Endothelial cell of umbilical vein (primary cell): ENCODE results near the gene DUSP10. TPM values are rescaled to one million over a fixed set of nuclear protein-coding genes. Genes with fewer than 3 reads are reported as not detected.

Experiments
- BruUV-seq: library from RNA; stranded (reverse); fragments of 400-500 nt; replicated peaks from 2 replicates; lab custom pipeline; 2021; lab: Mats Ljungman, UMichigan
- CTCF ChIA-PET: fragments of 300-600, 350-600 bp; sonication (Branson Sonifier 250); formaldehyde crosslinking; loops from one replicate; lab custom pipeline; 2021; ENCODE audit warnings: antibody characterized with exemption, inconsistent platforms; lab: Charles Lee
- POLR2A ChIA-PET: fragments of 300-600, 350-600 bp; sonication (Branson Sonifier 250); formaldehyde crosslinking; loops from one replicate; lab custom pipeline; 2021; ENCODE audit warnings: antibody characterized with exemption, inconsistent platforms; lab: Charles Lee
- DNase-seq: peaks from one replicate; pipeline ENCODE4 v3.0.0-alpha.2; 2011; ENCODE audit warnings: low read depth, low spot score
- FAIRE-seq: peaks from 2 replicates; lab custom pipeline; 2011; peaks lifted over from hg19 to GRCh38; lab: Jason Lieb, UNC
- H2AFZ ChIP-seq: 2 replicates; pipeline ENCODE4 v1.6.0; 2012; ENCODE audit warnings: low read depth, low read length, control low read depth, inconsistent platforms
- H3K27ac ChIP-seq: 2 replicates; pipeline ENCODE4 v1.5.1; 2011; ENCODE audit warnings: low read depth, mild to moderate bottlenecking, control low read depth, low read length, moderate library complexity; ENCODE audit not compliant: insufficient read depth
- H3K27me3 ChIP-seq, 2 experiments: 2 replicates each; pipeline versions ENCODE4 v1.6.0 to v1.6.1; 2011; ENCODE audit warnings: low read length in 2 of 2, mixed read lengths in 1 of 2; ENCODE audit not compliant: control insufficient read depth in 2 of 2, insufficient read depth in 2 of 2
- H3K36me3 ChIP-seq, 2 experiments: 2 replicates in 1 of 2; 3 replicates in 1 of 2; pipeline ENCODE4 v1.5.1; 2011; ENCODE audit warnings: low read length in 2 of 2, mild to moderate bottlenecking in 1 of 2, moderate library complexity in 1 of 2; ENCODE audit not compliant: control insufficient read depth in 2 of 2, insufficient read depth in 2 of 2; ENCODE audit errors: extremely low read depth in 1 of 2
- H3K4me1 ChIP-seq: 3 replicates; pipeline ENCODE4 v1.5.1; 2011; ENCODE audit warnings: mild to moderate bottlenecking, low read length; ENCODE audit not compliant: control insufficient read depth, insufficient read depth; ENCODE audit errors: extremely low read depth
- H3K4me2 ChIP-seq: 2 replicates; pipeline ENCODE4 v1.6.1; 2011; ENCODE audit warnings: low read length, control low read depth, mixed read lengths; ENCODE audit not compliant: insufficient read depth
- H3K4me3 ChIP-seq, 3 experiments: fragments of 200-600 bp in 1 of 3; sonication (generic), shearing (Covaris generic) in 1 of 3; replicated peaks in 1 of 3; 2 replicates each; pipeline ENCODE4 v1.5.1; 2011 to 2016; ENCODE audit warnings: control low read depth in 3 of 3, low read length in 3 of 3, mild to moderate bottlenecking in 2 of 3, inconsistent platforms in 1 of 3, low read depth in 1 of 3, moderate library complexity in 1 of 3; ENCODE audit not compliant: insufficient read depth in 1 of 3
- H3K79me2 ChIP-seq: 2 replicates; pipeline ENCODE4 v1.6.0; 2012; ENCODE audit warnings: low read length, inconsistent platforms; ENCODE audit not compliant: control insufficient read depth, insufficient read depth
- H3K9ac ChIP-seq: replicated peaks from 2 replicates; pipeline ENCODE3; 2011; ENCODE audit warnings: low read length, control low read depth; ENCODE audit not compliant: insufficient read depth; ENCODE audit errors: extremely low read depth
- H3K9me1 ChIP-seq: replicated peaks from 3 replicates; pipeline ENCODE4 v1.6.0; 2011; ENCODE audit warnings: mild to moderate bottlenecking, low read length; ENCODE audit not compliant: control insufficient read depth, insufficient read depth; ENCODE audit errors: extremely low read depth
- H3K9me3 ChIP-seq: replicated peaks from 2 replicates; pipeline ENCODE4 v1.5.1; 2012; ENCODE audit warnings: low read length, inconsistent platforms; ENCODE audit not compliant: control insufficient read depth, insufficient read depth
- H4K20me1 ChIP-seq: replicated peaks from 2 replicates; pipeline ENCODE3; 2011; ENCODE audit warnings: mild to moderate bottlenecking, low read length; ENCODE audit not compliant: control insufficient read depth, insufficient read depth; ENCODE audit errors: extremely low read depth
- CTCF ChIP-seq, 2 donors: IDR thresholded peaks; 1 replicate in 1 of 2; 2 replicates in 1 of 2; pipeline ENCODE4 v1.5.1; 2011; ENCODE audit warnings: low read length in 2 of 2, mild to moderate bottlenecking in 2 of 2, moderate library complexity in 2 of 2, control low read depth in 1 of 2, inconsistent platforms in 1 of 2, low read depth in 1 of 2; ENCODE audit not compliant: insufficient read depth in 1 of 2; ENCODE audit errors: extremely low read depth in 1 of 2
- EZH2 ChIP-seq: IDR thresholded peaks from 2 replicates; pipeline ENCODE4 v1.6.1; 2012; ENCODE audit warnings: borderline replicate concordance, low read depth, mild to moderate bottlenecking, moderate library complexity, low read length, inconsistent platforms; ENCODE audit not compliant: severe bottlenecking
- FOS ChIP-seq: IDR thresholded peaks from 2 replicates; pipeline ENCODE4 v1.6.1; 2011; ENCODE audit warnings: mild to moderate bottlenecking, low read length, moderate library complexity, borderline replicate concordance; ENCODE audit not compliant: insufficient read depth
- GATA2 ChIP-seq: IDR thresholded peaks from 2 replicates; pipeline ENCODE4 v1.7.0; 2011; ENCODE audit warnings: low read depth, mild to moderate bottlenecking, moderate library complexity, mixed read lengths, low read length; ENCODE audit not compliant: insufficient read length, insufficient read depth
- JUN ChIP-seq: IDR thresholded peaks from 2 replicates; pipeline ENCODE4 v1.6.1; 2011; ENCODE audit warnings: borderline replicate concordance, low read depth; ENCODE audit not compliant: insufficient read length, insufficient read depth
- MAX ChIP-seq: IDR thresholded peaks from 2 replicates; pipeline ENCODE4 v1.6.1; 2011; ENCODE audit not compliant: insufficient read depth, insufficient read length
- MYC ChIP-seq: IDR thresholded peaks from one replicate; pipeline ENCODE4 v1.6.1; 2011; ENCODE audit warnings: mild to moderate bottlenecking, low read depth, low read length
- POLR2A ChIP-seq: IDR thresholded peaks from 2 replicates; pipeline ENCODE4 v1.6.1; 2012; ENCODE audit warnings: low read depth, mild to moderate bottlenecking, control low read depth, low read length
- POLR2AphosphoS5 ChIP-seq: IDR thresholded peaks from 2 replicates; pipeline ENCODE4 v1.6.1; 2012; ENCODE audit warnings: low read depth, mild to moderate bottlenecking, control low read depth, low read length, moderate library complexity; ENCODE audit not compliant: insufficient read depth
- dilution Hi-C: fragments of 300-500 bp; cut with MboI; formaldehyde crosslinking; loops from one replicate; pipeline ENCODE4 v1.15.0; 2019; ENCODE audit warnings: low sequenced_read_pairs; ENCODE audit not compliant: extremely low pct_ligation_motif_present
- intact Hi-C: fragments of 100-400 bp; cut with micrococcal nuclease; formaldehyde crosslinking; loops from one replicate; pipeline ENCODE4 v1.10.0; 2022
- polyA plus RNA-seq, 4 experiments: library from polyadenylated mRNA; depleted of rRNA in 3 of 4; stranded (reverse) in 3 of 4; unstranded in 1 of 4; fragments of >200 nt; gene quantifications; 2 replicates each; pipeline versions ENCODE4 v1.2.1 to v1.2.3, GENCODE V29; 2011 to 2012; ENCODE audit warnings: missing spikeins in 1 of 4
- total RNA-seq: library from RNA; stranded (reverse); gene quantifications from 2 replicates; pipeline ENCODE4 v1.2.3, GENCODE V29; 2021

DUSP10 gene
- total and polyA plus RNA-seq, 2 donors (not counting 3 experiments of a cell fraction or from before 2014, with no cell fraction given): 1.6 to 1.9 TPM

- Histone ChIP-seq H3K4me2 (no peak overlapping the region), H4K20me1 (no peaks in the 10 kb centered on the region), H2AFZ (no peak overlapping the region), H3K36me3 (no peaks in the 10 kb centered on the region), H3K79me2 (no peaks in the 10 kb centered on the region), H3K9me3 (no peaks in the 10 kb centered on the region), H3K9ac (no peak overlapping the region), H3K4me3 (no peak overlapping the region), H3K9me1 (no peaks in the 10 kb centered on the region), H3K27me3 (no peaks in the 10 kb centered on the region), H3K27ac (no peak overlapping the region), H3K4me1 (peaks cover 33% of the 10 kb centered on the region)
- dilution Hi-C loops: no loop called here
- FAIRE-seq (no peak), DNase-seq (no peak)
- no TSS peak for BruUV-seq
- CTCF ChIA-PET: interaction anchor here (0.7 to 0.9 kb wide), 2 partner anchors 36 to 563 kb away, joined by 3 read pairs; no protein-coding TSS in a partner anchor
- TF ChIP-seq CTCF (IDR thresholded peaks at IDR 0.05; ENCODE audit: extremely low read depth in 1 of 2, insufficient read depth in 1 of 2, low read depth in 1 of 2, low read length in 2 of 2): no peak
- no peak for TF ChIP-seq POLR2AphosphoS5
- TF ChIP-seq GATA2: no peak
- no peak for TF ChIP-seq FOS
- TF ChIP-seq MAX: no peak
- no peak for TF ChIP-seq EZH2
- no peak for TF ChIP-seq MYC
- no peak for TF ChIP-seq JUN
- no peak for TF ChIP-seq POLR2A
- intact Hi-C loops: no loop called here
- POLR2A ChIA-PET: no interaction called here
Measured at GRCh38 chr1:221766210-221766609, 24.3 kb upstream of the DUSP10 start.
